Epithelial cell of esophagus (primary cell): ENCODE measurements around the gene LRRC8B.

Experiments used
- DNase-seq: peaks from one replicate; pipeline ENCODE4 v3.0.0; 2010; ENCODE audit warnings: low read depth
- H3K4me3 ChIP-seq: 2 replicates; pipeline ENCODE4 v1.5.1; 2011; ENCODE audit warnings: mild to moderate bottlenecking, low read length, control low read depth
- TF ChIP-seq, protein P1 (sequence below): IDR thresholded peaks from 2 replicates; pipeline ENCODE4 v1.5.1; 2011; ENCODE audit warnings: low read depth, mild to moderate bottlenecking, low read length, control low read depth, inconsistent platforms; ENCODE audit not compliant: insufficient read depth; ENCODE audit errors: missing control alignments

The LRRC8B gene

DNA sequence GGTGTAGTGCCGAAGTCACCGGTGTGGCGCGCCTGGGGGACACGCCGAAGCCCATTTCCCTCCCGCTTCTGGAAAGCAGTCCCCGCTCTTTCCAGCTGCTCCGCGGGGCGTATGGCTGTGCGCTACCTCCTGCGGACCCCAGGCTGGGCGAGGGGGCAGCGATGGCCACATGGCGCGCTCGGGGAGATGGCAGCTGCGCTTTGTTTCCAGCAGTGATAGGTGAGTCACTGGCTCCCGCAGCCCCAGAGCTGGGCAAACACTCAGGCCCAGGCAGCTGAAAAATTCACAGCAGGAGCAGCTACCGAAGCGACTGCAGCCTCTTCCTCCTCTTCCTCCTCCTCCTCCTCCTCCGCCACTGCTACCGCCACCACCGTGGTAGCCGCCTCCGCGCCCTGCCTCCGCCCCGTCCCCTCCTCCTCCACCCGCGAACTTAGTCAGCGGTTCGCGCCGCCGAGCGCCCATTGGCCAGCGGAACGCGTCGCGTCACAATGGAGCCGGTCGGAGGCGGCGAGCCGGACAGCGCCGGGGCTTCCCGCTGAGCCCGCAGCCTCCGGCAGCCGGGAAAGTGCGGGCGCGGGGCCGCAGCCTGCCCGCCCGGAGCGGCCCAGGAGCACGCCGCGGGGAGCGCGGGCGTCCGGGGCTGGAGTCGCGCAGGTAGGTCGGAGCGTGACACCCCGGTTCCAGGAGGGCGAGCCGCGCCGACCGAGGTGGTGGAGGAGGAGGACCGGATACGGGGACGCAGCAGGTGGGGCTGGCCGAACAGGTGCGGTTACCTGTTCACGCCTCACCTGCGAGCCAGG is at the start of gene LRRC8B:
Gene LRRC8B, plus strand, starts transcription at position 461 of the 800 bp plus-strand sequence. CDS start 57,822 bp downstream, outside the sequence.
- peak within 1 kb of the TSS; percentile 79 for H3K4me3 ChIP-seq
- TF ChIP-seq, protein P1, sequence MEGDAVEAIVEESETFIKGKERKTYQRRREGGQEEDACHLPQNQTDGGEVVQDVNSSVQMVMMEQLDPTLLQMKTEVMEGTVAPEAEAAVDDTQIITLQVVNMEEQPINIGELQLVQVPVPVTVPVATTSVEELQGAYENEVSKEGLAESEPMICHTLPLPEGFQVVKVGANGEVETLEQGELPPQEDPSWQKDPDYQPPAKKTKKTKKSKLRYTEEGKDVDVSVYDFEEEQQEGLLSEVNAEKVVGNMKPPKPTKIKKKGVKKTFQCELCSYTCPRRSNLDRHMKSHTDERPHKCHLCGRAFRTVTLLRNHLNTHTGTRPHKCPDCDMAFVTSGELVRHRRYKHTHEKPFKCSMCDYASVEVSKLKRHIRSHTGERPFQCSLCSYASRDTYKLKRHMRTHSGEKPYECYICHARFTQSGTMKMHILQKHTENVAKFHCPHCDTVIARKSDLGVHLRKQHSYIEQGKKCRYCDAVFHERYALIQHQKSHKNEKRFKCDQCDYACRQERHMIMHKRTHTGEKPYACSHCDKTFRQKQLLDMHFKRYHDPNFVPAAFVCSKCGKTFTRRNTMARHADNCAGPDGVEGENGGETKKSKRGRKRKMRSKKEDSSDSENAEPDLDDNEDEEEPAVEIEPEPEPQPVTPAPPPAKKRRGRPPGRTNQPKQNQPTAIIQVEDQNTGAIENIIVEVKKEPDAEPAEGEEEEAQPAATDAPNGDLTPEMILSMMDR, result no peak
- peak; percentile 89 for DNase-seq

GRCh38 chr1:89475269-89475668 is 49.4 kb upstream of the LRRC8B start:
- TF ChIP-seq, protein P1, result no peak
- H3K4me3 ChIP-seq, result no peak overlapping the region
- DNase-seq, result no peak

DNA sequence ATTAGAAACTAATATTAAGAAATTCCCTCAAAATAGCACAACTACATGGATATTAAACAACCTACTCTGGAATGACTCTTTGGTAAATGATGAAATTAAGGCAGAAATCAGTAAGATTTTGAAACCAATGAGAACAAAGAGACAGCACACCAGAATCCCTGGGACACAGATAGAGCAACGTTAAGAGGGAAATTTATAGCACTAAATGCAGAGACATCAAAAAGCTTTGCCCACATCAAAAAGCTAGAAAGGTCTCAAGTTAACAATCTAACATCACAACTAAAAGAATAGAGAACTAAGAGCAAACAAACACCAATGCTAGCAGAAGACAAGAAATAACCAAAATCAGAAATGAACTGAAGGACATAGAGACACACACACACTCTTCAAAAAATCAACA is 48.6 kb upstream of the LRRC8B start:
- no peak for DNase-seq
- H3K4me3 ChIP-seq, result no peak overlapping the region
- TF ChIP-seq, protein P1, result no peak

DNA sequence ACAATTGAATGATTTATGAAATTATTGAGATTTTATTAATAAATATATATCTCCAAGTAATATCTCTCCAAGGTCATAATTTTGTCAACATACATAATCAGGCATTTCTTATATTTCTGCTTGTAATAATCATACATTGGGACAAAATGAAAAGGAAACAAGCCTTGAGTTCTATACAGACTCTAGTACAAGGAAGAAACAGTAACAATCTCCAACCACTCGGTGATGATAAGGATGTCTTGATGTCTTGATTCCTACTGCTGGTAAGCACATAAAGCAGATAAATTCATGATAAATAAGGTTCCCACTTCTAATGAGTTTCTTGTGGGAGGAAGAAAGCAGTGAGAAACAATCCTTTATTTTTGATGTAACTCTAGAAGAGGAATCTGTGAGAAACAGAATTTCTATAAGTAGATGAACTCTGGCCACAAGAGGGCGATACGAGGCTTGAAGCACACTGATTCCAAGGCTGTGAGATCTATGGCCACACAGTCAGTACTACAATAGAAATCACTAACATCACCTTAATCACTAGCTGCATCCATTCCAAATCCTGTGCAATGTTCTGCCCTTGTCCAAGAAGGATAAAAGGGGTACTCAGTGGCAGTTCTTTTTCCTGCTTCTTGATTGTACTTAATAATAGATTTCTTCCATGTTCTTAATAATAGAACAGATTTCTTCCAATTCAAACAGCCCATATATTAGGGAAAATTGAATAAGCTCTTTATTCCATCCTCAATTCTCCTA is 41.4 kb upstream of the LRRC8B start:
- TF ChIP-seq, protein P1, result peak; percentile 79
- H3K4me3 ChIP-seq, result no peak overlapping the region
- DNase-seq, result peak; percentile 84

- TF ChIP-seq, protein P1, result no peak
Measured at GRCh38 chr1:89483757-89484077, 40.9 kb upstream of the LRRC8B start.

GRCh38 chr1:89484092-89485038 is 40.3 kb upstream of the LRRC8B start:
- no peak overlapping the region for H3K4me3 ChIP-seq
- DNase-seq, result no peak
- TF ChIP-seq, protein P1, result no peak

More at GRCh38 chr1:89483757-89484077, 40.9 kb upstream of the LRRC8B start:
- no peak for DNase-seq
- no peak overlapping the region for H3K4me3 ChIP-seq
